T-helper 2 cell (primary cell): Measurements from ENCODE around the gene MCC.

Experiments used
- DNase-seq, 5 experiments: peaks; one replicate each; pipeline versions ENCODE4 v3.0.0 to v3.0.0-alpha.2; 2012 to 2022

MCC gene

DNA sequence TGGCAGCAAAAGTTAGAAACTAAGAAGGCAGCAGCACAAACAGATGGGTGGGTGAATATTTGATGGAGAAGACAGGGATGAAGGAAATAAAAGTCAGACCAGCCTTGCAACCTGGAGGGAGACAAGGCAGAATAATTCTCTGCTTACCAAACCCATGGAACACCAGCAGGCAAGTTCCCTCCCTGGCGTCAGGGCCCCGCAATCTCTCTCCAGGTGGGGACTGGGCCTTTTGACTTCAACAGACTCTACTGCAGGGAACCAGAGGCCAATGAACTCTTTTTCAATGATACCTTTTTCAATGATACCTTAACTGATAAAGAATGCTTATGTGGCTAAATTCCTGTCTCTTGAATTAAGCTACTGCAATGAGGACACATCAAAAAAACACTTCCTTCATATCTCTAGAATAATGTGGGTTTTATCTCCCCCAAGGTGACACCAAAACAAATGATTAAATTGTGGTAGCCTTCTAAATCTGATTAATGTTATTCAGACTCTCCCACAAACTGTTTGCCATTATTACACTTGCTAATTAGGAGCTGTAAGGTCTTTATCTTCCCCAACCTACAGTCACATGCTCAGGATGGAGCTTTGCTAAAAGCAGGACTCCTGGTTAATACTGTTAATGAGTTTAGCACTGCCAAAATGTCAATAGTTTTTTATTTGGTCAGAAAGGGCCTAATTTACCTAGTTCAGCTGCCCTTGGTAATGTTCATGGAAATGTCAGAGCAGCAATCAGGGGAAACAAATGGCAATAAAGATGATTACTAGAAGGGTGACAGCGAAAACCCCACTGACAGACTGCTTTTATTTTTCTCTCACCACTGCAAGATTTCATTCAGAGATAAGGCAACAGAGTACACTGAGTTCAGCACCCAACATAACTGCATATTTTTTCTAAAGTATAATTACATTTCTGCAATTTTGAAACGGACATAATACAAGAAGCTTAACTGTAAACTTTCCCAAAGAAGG, 218.9 kb downstream of the MCC start:
- peak in 1 of 5 experiments; percentile 57 for DNase-seq

DNA sequence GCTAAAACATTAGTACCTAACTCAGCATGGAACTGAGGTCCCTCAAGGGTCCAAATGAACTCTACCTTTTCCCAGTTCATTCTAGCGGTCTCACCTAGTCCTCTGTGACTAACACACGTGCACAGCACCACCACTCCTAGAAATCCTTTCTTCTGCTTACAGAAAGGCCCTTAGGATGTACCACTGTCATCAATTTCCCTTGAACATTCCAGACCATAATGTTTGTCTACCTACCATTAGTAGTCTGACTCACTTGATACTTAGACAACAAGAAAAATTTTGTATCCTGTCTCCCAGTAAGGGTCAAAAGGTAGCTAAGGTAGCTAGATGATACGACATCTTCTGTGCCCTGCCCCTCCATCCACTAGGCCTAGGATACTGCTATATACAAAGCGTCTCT, 220.0 kb downstream of the MCC start:
- no peak for DNase-seq

DNA sequence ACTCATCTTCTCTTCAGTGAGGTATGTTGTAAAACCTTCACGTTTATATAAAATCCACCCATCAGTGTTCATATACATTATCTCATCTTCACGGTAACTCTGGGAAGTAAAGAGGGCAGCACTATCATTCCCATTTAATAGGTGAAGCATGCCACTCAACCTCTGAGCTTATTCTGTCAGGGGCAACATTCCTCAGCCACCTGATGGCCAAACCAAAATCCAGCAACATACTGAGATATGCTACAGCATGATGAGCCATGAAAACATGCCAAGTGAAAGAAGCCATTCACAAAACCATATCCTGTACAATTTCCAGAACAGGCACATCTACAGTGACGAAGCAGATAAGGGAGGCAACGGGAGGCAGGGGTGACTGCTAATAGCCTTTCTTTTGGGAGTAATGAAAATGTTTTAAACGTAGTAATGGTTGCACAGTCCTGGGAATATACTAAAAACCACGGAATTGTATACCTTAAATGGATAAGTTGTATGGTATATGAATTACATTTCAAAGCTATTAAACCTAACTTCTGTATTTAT, 220.8 kb downstream of the MCC start:
- DNase-seq, result no peak

DNA sequence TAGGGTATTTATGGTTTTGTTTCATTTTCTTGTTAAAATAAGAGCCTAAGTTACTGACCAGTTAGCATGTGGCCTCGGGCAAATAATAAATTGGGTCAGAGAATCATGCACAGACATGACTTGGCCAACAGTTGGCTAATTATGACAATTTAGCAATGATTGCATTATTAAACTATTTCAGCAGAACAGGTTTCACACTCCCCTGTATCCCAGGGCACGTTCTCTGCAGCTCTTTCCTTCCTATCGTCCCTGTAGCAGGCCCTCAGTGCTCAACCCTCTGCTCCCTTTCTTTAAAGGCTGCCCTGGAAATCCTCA, 221.4 kb downstream of the MCC start:
- no peak for DNase-seq

DNA sequence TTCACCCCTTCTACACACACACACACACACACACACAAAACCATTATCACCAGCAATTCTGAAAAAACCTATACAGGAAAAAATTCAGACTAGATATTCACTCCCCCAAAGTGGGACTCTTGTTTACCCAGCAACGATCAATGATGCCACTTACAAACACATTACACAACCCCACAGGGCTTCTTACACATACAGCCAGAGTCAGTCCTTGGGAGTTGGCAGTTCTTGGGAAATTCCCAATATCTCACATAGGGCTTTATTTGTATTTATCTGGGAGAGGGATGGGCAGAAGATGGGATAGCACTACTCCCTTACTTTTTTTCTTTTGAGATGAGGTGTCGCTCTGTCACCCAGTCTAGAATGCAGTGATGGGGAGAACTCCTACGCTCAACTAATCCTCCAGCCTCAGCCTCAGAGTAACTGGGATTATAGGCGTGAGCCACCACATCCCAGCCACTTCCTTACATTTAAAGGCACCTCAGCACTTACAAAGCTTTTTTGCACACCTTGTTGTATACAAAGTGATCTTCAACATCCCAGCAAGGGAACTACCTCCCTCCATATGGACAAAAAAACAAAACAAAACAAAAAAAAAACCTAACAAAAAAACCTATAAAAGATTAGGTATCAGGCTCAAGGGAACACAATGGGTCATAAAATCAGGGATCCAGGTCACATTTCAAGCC, 221.9 kb downstream of the MCC start:
- no peak for DNase-seq

DNA sequence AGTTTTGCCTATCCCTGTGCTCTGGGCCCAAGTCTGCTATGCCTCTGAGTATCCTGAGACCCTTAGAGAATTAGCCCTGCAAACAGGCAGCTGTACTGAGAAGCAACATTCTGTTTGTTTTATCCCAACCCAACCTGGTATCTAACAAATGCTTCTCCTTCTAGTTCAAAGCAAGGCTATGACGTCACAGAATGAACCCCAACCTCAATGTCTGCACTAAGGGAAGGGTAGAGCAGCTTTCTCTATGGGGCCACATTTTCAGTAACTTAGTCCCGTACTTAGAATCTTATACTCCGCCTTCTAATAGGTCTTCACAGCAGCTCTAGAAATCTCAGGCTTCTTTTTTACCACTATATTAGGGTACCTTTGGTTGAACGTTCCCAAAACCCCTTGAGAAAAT, 223.1 kb downstream of the MCC start:
- DNase-seq, result no peak

DNA sequence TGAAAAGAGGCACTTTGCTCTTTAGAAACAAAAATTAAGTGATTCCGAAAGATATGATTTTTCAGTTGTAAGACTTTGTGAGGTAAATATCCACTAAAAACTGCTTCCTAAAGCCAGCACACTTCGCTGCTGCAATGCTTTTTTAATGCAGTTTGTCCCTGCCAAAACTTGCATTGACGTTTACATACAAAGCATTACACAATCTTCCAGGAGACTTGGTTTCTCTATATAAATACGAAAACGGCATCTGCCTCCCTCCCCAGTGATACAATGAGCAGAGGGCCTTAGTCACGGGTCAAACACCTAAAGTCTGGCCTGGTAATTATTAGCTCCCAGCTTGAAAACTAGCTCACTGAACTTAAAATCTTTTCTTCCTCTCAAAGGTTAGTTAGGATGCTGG, 224.2 kb downstream of the MCC start:
- DNase-seq, result no peak

DNA sequence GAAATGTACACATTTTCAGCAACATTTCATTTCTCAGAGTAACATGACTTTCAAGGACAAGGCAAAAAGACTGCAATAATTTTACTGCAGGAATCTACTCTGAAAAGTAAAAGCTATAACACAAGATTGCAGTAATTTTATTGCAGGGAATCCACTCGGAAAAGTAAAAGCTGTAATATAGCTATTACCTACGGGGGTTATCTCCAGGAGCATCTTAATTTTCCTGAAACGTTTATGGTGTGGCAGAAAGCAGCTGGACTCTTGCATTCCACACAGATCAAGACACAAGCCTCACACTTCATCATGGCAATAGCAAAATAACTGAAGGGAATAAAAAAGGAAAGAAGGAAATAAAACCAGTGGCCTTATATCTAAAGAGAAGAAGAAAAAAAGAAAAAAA, 224.7 kb downstream of the MCC start:
- DNase-seq, result no peak

DNA sequence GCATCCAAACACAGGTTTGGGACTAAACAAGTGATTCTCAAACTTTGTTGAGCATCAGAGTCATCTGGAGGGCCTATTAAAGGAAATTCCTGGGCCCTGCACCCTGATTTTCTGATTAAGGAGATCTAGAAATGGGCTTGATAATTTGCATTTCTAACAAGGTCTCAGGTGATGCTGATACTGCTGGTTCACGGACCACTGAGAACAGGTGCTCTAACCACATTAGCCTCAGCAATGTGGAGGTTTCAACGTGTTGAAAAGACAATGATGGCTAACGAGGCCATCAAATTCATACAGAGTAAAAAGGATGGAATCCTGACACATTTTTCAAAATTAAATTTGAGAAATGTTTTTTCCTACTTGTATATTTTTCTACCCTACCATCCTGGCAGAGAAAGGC, 225.6 kb downstream of the MCC start:
- no peak for DNase-seq

DNA sequence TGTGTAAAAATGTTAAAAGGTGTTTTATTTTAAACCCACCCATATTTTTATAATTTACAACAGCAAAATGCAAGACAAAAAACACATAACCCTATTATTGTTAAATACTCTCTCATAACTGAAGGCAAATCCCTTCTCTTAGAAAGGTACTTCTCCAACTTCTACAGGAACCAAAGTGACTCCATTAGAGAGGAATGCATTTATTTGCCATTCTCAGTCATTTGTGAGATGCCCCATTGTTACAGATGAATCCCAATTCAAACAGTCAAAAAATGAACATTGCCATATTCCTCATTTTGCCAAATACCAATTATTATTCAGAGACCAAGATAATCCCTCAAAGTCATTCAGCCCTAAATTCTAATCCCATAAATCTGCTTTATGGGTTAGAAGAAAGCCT, 229.2 kb downstream of the MCC start:
- DNase-seq, result no peak

DNA sequence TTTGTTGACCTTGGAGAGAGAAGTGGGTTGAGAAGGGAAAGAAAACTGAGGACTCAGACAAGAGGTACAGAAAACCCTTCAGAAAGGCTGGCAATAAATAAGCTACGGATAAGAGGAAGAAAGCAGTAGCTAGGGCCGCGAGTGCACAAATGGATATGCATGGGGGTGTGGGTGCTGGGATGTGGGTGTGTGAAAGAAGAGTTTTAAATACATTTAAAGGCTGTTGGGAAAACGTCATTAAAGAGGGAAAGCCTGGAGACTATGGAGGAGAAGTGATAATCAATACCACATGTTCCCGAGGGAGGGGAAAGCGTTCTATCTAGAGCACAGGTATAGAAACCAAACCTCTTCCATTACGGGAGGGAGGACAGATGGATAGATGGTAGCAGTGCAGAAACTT, 230.7 kb downstream of the MCC start:
- no peak for DNase-seq

DNA sequence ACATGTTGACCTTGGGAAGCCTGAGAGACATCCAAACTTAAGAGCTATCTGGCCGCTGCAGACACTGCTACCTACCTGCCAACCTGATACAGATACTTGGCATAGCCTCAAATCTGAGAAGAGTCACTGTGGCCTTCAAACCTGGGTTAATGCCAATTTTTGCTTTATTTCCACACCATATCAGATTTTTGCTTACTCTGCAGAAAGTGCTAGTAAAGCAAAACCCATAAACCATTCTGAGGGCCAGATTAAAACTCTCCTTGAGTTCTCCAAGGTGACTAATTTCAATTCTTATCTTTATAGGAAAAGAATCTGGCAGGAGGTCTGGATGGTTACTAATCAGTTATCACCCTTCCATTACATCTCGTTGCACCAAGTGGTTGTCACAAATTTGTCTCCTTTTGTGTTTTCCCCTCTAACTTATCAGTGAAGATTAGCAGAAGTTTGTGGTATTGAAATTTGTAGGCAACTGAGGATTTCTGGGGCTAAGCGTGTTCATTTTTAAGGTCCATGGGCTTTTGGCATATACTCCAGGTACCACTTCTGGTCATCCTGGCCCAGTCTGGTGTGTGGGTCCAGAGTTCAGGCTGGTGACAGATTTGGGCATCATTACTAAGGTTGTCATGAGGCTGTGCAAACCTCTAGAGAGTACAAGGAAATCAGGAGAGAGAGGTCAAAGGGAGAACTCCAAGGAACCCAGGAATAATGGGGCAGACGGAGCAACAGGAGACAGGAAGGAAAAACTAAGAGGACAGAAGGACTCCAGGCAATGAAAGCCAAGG, 231.4 kb downstream of the MCC start:
- DNase-seq, result no peak

DNA sequence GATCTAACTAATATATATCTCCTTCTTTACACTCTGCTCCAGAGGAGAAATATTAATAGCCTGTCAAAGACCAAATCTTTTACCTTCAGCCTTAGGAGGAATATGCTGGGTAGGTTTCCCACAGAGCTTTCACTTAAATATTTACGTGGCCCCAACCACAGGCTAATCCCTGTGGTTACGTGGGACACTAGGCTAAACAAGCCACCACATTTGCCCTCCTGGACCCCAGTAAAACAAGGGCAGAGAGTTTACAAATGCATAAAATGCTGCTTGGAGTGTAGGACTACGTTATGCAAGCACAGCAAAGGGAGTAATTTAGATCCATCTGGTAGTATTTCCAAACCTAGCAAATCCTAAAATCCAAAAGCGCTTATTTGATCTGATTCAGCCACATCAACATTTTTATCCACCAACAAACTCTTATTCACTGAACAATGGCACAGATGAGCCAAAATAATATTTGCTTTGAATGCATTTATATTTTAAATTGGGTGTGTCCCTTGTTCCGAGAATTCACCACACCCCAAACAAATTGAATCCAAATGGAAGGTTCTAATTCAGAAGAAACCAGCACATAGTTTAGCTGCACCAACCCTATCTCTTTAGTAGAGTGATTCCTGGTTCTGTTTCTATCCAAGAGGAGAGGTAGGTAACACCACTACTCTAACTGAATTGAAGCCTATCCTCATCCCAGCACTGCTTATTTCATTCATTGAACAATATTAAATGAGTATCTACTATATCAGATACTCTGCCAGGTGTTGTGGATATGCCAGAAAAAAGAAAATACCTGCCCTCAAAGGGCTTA, 232.5 kb downstream of the MCC start:
- no peak for DNase-seq

DNA sequence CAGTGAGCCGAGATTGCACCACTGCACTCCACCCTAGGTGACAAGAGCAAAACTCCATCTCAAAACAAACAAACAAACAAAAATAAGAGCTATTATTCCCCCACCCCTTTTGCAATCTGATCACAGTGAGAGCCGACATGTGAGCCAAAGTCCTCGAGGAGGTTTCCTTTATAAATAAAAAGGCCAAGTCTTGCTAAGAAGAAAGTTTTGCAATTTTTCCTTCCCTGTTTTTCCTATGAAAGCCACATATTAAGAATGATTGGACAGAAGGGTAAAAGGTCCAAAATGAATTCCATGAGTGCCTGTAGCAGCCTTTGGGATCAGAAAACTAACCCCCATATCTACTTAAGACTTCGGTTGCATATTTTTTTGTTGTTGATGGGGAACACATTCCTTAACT, 233.1 kb downstream of the MCC start:
- DNase-seq, result no peak

DNA sequence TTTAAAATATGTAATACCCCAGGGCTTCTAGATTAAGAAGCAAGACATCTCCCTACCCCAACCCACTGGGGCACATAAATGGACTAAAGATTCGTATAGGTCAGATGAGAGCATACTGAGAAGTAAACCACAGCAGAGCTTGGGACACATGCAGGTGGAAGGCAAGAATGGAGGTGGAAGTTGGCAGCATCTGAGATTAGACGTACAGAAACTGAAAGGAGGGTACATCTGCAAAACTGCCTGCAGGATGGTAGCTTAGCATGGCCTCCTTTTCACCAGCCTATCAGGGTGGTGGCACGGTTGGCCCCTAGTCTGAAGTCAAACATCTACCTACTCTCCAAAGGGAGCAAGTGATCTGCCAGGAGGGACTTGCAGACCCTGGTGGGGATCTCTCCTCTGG, 235.2 kb downstream of the MCC start:
- no peak for DNase-seq

DNA sequence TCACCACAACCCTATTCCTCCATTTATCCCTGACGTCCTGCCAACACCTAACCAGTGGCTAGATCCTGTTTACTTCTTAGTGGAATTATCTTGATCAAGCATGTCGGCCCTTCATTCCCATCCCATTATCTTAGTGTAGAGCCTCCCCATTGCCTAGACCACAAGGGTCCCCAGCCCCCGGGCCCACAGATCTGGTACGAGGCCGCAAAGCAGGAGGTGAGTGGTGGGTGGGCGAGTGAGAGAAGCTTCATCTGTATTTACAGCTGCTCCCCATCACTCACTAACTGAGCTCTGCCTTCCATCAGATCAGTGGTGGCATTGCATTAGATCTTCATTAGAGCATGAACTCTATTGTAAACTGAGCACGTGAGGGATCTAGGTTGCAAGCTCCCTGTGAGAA, 236.2 kb downstream of the MCC start:
- no peak for DNase-seq

DNA sequence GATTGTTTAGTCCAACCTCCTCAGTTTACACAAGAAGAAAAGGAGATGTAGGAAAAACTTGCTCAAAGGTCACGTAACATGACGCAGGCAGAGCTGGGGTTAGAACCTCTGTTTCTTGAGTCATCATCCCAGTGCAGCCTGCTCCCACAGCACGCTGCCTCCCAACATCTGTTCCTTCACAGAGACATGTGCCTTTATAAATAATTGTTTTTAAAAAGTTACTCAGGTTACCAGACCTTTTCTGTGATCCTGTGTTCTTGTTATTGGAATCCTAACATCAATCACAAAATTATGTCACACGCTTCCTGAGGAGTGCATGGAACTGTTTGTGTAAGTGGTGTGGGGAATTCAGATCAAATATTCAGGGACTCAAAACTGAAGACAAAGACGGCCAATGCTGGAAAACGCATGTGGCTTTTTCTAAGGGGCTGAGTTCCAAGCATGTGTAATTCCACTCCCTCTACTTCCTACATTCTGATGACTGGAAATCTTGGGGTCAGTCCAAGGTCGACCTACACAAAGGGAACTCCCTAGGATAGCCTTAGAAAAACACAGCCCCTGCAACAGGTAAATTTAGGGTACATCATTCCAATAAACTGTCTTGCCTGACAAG, 237.8 kb downstream of the MCC start:
- DNase-seq, result no peak

DNA sequence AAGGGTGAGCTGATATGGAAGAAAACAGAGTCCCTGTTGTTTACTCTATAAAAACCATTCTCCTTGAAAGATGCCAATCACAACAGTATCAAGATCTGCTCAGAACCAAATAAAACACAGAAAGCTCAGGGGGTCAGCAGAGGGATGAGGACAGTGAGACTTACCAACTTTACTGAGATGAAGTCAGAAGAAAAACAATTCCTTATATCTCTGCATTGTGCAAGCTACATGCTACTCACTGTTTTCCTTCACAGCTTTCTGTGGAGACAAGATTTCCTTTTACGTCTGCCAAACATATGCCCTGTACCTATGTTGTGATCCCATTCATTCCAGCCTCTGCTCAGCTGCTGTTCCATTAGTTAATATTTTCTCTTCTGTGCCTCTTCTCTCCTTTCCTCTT, 239.0 kb downstream of the MCC start:
- no peak for DNase-seq

DNA sequence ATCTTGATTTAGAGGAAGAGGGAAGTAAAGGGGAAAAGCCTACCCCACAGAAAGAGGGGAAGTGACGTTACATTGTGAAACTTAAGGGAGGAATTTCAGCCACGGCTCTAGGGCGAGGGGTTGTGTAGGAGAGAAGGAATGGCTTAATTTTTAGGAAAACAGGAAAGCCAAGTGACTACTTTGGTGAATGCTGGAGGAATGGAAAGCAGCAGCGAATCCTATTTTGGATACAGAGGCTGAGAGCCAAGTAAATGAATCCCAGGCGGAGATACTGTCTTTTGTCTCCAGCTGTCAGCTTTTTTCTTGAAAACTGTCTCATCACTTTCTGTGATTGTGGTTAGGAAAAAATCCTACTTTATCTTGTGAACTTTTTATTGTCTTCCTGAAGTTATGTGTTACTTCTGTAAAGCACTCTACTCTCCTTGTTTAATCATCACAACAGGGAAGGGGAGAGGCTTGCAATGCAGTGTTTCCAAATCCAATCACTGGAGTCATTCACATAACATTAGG, 241.8 kb downstream of the MCC start:
- DNase-seq, result no peak

DNA sequence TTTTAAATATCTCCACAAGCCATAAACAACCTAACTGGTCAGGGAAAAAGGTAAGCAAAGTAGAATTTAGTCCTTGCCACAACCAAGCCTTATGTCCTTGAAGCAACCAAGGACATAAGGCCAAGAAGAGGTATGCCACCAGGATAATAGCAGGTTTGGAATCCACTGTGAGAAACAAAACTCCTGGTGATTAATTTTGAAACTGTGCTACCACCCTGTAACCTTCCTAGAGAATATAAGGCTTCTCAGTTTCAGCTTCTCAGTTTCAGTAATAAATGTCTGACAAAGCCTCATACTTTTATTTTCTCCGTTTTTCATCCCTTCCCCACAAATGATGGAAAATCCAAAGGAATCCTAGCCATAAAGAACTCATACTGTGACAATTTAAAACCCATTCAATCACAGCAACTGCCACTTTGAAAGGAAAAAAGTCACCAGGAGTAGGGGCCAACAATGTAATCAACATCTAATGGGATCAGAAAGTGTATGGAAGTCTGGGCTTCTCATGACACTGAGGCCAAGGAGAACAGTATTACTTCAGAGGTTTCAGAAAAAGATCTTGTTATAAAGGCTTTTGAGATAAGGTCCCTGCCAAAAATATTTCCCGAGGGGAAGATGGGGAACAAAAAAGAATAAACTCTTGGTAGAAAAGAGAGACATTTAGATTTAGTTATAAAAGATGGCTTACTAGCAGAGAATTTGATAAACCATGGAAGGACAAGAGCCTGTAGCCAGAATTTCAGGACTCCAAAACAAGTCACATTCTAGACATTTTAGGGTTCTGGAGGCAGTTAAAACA, 242.6 kb downstream of the MCC start:
- DNase-seq, result no peak

DNA sequence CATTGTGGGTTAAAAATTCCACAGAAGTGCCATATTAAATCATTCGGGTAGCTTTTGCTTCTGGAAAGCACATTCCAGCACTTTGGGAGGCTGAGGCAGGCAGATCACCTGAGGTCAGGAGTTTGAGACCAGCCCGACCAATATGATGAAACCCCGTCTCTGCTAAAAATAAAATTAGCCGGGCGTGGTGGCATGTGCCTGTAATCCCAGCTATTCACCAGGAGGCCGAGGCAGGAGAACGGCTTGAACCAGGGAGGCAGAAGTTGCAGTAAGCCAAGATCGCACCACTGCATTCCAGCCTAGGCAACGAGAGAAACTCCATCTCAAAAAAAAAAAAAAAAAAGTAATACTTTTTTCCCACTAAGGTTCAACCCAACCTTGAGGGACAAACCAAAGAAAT, 243.3 kb downstream of the MCC start:
- no peak for DNase-seq
